HG03139 (cell line): Measurements from ENCODE around the gene ADGRL3.

Experiments used
- ATAC-seq: cut with Tn5 transposase; IDR thresholded peaks from one replicate; pipeline ENCODE4 v1.9.1; 2021; ENCODE audit not compliant: unreplicated experiment

ADGRL3 gene

GRCh38 chr4:62057031-62057430 is 856.9 kb downstream of the ADGRL3 start:
- no peak for ATAC-seq

- no peak for ATAC-seq
Observed at GRCh38 chr4:62058571-62058970, 858.4 kb downstream of the ADGRL3 start.

- ATAC-seq = no peak
Observed at GRCh38 chr4:62070291-62070852, 870.2 kb downstream of the ADGRL3 start.

GRCh38 chr4:62075089-62075488 is 875.0 kb downstream of the ADGRL3 start:
- no peak for ATAC-seq

GRCh38 chr4:62075521-62075920 is 875.4 kb downstream of the ADGRL3 start:
- no peak for ATAC-seq

- no peak for ATAC-seq
Observed at GRCh38 chr4:62077406-62077805, 877.3 kb downstream of the ADGRL3 start.

- ATAC-seq = no peak
Observed at GRCh38 chr4:62080431-62080830, 880.3 kb downstream of the ADGRL3 start.

GRCh38 chr4:62087706-62088105 is 887.6 kb downstream of the ADGRL3 start:
- no peak for ATAC-seq

- no peak for ATAC-seq
Observed at GRCh38 chr4:62093735-62094134, 893.6 kb downstream of the ADGRL3 start.

- no peak for ATAC-seq
Observed at GRCh38 chr4:62096881-62097280, 896.8 kb downstream of the ADGRL3 start.

GRCh38 chr4:62115216-62115615 is 915.1 kb downstream of the ADGRL3 start:
- no peak for ATAC-seq

- ATAC-seq = no peak
Observed at GRCh38 chr4:62117886-62118285, 917.8 kb downstream of the ADGRL3 start.

GRCh38 chr4:62118558-62118957 is 918.4 kb downstream of the ADGRL3 start:
- ATAC-seq = no peak

GRCh38 chr4:62119195-62119594 is 919.1 kb downstream of the ADGRL3 start:
- ATAC-seq = no peak

- no peak for ATAC-seq
Observed at GRCh38 chr4:62126064-62126732, 926.1 kb downstream of the ADGRL3 start.
